Left renal cortex interstitium (tissue), 4 donors: ENCODE results near the gene SIPA1L3. TPM values are rescaled to one million over a fixed set of nuclear protein-coding genes. Genes with fewer than 3 reads are reported as not detected.

Experiments used
- DNase-seq, 4 donors: peaks; one replicate each; pipeline ENCODE4 v3.0.0-alpha.2; 2013; ENCODE audit warnings: low read depth in 4 of 4, low spot score in 2 of 4, missing footprints in 1 of 4
- polyA plus RNA-seq, 4 donors: library from polyadenylated mRNA; unstranded; fragments of 120-200 nt; gene quantifications; one replicate each; pipeline ENCODE4 v1.2.1, GENCODE V29; 2013; ENCODE audit not compliant: insufficient read length in 4 of 4

Gene SIPA1L3
- polyA plus RNA-seq, 4 donors: 17.3 to 29.4 (median 22.8) TPM

DNA sequence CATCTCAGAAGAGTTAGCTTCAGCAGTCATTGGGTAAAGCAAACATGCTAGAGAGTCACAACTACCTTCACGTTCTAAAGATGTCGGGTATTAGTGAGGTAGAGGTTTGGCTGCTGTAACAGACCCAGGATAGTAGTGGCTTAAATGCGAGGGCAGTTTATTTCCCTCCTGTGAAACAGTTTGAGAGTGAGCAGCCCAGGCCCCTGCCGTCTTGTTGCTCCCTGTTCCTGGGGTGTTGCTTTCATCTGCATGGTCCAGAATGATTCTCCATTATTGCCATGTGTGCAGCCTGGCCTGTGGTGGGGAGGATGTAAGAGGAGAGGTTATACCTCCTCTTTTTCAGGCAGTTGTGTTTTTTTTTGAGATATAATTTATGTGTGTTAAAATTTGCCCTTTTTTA, 63.7 kb downstream of the SIPA1L3 start:
- DNase-seq: no peak

DNA sequence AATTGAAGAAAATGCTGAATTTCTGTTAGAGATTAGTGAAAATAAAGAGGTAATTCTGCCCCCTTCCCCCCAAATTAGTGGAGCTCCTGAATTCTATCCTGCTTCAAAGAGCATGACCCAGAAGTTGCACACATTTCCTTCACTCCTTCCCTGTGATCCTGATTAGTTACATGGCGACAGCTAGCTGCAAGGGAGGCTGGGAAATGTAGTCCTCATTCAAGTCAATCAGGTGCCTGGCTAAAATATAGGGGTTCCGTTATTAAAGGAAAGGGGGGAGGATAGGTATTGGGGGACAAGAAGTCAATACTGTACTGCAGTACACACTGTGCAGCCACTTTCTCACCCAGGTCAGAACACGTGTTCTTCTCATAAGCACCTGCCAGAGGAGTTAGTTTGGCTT, 65.8 kb downstream of the SIPA1L3 start:
- DNase-seq: no peak

DNA sequence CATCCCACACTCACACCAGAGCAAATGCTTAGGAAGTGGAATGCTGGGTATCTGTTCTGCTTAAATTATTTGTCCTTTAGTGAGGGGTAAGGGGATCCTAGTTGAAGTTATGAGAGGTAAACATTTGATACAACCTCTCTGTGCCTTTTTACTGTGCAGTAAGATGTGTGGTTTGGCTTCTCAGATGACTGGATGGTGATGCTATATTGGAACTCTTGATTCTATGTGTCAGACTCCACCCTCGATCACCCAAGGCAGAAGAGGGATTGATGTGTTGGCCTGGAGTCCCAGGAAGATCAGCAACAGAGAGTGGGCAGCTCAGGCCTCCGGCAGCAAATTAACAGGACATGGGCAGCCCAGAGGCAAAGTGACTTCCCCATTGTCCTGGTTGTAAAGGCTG, 66.7 kb downstream of the SIPA1L3 start:
- DNase-seq: no peak

GRCh38 chr19:37975071-37975470, 68.1 kb downstream of the SIPA1L3 start:
- no peak for DNase-seq

- no peak for DNase-seq
These were observed 68.8 kb downstream of the SIPA1L3 start for GRCh38 chr19:37975596-37976515.

- no peak for DNase-seq
These were observed 70.4 kb downstream of the SIPA1L3 start for GRCh38 chr19:37977391-37977790.

GRCh38 chr19:37977992-37978391, 71.0 kb downstream of the SIPA1L3 start:
- DNase-seq: no peak

DNA sequence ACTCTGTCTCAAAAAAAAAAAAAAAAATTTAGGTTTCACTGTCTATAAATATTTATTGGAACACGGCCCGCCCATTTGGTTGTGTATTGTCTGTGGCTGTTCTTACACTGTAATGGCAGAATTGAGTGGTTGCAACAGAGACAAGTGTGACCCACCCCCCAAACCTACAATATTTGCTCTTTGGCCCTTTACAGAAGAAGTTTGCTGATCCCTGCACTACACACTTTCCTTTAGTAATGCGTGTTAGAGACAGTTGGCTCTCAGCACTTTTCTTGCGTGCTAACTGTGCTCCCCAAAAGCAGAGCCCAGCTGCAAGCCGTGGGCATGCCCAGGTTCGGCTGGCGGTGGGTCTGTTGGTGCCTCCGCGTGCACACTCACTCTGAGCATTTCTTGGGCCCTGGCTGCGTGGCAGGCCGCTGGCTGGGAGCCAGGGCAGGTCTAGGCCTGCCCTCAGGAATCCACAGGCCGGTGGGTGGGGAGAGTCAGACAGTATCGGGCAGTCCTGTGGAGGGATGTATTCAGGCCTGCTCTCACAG, 72.6 kb downstream of the SIPA1L3 start:
- no peak for DNase-seq

- DNase-seq: no peak
These were observed 73.6 kb downstream of the SIPA1L3 start for GRCh38 chr19:37980419-37981170.

DNA sequence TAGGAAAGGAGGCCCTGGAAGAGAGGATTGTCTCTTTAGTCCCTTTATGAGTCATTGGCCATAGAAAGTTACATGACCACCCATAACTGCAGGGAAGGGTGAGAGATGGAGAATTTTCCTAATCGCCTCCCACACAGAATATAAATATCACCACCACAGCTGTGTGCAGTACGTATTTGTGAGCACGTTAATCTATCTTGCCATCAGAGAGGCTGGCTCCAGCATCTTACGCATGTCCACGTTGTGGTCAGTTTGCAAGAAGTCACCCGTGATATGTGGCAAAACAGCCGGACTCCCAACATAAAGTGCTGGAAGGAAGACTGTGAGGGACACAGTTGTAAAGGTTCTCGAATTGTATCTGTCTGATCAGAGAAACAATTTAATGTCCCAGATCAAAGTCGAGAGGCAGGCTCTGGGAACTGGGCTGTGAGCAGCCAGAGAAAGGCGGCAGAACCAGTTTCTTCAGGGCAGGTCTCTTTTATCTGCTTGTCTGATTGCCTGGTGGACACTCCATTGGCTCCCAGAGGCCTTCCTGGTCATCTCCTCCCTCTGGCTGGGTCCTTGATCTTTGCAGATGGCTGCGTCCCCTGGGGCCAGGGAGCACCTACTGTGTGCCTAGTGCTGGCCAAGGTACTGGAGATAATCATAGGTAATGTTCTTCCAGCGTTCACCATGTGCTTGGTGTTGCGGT, 74.9 kb downstream of the SIPA1L3 start:
- DNase-seq: no peak

DNA sequence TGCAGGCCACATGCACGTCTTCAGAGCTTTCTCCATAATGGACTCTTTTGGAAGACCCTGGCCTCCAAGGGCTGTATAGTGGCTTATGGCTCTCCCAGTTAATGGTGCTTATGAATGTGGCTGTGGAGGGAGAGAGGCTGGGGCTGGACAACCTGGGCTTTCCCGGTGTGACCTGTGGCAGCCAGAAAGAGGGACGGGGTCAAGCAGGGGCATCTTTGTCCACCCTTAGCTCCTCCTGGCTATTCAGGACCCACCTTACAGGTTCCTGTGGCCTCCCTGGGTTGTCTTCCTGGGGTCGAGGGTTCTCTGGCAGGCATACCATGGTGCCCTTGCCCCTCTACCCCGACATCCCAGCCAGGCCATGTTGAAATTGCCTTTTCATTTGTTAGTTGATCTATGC, 75.6 kb downstream of the SIPA1L3 start:
- DNase-seq: no peak

DNA sequence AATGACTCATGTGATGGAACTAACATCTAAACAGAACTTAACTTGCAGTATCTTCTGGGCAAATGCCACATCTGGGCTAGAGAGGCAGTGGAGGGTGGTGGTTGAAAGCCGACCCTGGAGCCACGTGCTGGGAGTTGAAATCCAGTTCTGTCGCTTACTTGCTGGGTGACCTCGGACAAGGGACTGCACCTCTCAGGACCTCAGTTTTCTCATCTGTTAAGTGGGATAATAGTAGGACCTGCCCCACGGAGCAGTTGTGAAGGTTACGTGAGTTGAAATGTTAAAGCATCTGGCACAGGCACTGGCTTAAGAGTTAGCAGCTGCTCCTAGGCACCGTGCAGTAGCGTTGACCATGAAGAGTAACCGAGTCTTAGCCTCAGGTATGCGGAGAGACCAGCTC, 76.1 kb downstream of the SIPA1L3 start:
- DNase-seq: no peak

DNA sequence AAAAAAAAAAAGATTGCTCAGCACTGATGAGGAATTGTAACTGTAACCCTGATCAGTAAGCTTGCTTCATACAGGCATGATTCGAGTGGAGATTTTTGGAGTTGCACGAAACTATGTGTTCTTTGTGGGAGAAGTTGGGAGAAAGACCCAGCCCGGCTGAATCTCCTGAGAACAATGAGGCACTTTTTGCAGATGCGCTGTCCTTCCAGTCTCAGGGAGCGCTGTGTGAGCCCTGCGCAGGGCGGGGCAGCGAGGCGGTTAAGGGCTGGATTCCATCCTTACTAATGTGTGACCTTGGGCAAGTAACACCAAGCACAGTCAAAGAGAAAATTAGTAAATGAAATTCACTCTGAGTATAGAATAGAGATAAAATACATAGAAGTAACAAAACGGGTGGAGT, 76.9 kb downstream of the SIPA1L3 start:
- DNase-seq: no peak

DNA sequence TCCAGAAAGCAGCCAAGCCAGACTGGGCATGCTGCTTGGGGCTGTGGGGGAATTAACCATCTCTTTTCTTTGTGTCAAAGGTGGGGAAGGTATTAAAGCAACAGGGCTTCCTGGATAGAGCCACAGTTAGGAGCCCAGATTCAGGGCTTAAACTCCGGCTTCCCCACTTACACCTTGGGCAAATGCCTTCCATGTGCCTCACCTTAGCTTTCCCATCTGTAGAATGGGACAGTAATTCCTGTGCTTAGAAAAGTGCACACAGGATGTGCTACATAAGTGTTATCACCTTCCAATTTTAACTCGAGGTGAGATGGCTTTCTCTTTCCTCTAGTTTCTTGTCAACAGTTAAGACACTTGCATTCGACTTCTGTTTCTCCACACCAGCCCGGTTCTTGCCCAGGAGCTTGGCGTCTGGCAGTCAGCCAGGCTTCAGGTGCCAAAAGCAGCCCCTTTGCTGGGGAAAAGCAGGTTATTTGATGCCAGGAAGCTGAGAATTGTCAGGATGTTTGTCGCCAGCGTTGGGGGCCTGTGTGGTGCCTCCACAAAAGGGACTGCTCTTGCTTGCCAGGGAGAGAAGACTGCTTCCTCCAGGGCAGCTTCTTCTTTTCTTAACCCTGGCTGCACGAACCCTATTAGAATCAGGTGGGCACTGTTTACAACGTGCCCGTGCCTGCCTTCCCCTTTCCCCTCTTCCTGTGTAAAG, 79.2 kb downstream of the SIPA1L3 start:
- DNase-seq: no peak

DNA sequence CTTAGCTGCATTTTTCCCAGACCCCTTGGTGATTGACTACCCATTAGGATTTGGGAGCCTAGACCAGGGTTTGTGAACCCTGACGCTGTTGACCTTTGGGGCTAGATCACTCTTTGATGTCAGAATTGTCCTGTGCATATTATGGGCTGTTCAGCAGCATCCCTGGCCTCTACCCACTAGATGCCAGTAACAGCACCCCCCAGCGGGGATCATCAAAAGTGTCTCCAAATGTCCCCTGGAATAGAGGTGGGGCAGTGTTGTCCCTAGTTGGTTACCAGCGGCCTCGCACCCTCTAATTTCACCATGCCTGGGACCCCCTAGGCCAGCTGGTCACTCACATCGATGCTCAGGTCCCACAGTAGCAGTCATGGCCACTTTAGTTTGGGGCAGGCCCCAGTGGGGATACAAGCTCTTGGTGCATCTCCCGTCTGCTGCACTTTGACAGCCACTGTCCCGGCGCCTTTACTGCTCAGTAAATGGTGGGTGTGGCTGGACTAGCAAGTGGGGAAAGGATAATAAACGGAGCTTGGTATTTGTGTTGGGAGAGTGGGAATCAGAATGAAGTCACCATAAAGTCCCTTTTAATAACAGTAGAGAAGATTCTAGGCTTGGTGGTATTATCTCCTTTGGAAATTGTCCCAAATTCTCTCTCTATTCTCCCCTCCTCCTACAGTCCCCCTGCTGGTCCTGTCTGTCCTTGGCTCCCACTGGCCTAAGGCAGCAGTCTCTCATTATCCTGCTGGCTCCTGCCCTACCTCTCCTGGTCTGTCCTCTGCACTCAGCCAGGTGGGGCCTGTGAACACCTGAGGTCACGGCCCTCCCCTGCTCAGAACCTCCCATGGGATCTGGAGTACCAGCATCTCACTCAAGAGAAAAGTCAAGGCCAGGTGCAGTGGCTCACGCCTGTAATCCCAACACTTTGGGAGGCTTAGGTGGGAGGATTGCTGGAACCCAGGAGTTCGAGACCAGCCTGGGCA, 80.6 kb downstream of the SIPA1L3 start:
- DNase-seq: no peak

GRCh38 chr19:37988758-37989635, 82.0 kb downstream of the SIPA1L3 start:
- no peak for DNase-seq

GRCh38 chr19:37989855-37990254, 82.8 kb downstream of the SIPA1L3 start:
- no peak for DNase-seq

GRCh38 chr19:37990362-37990761, 83.4 kb downstream of the SIPA1L3 start:
- no peak for DNase-seq
